Heart left ventricle (tissue), 16 donors: ENCODE results near the gene PDIA6. TPM values are rescaled to one million over a fixed set of nuclear protein-coding genes. Genes with fewer than 3 reads are reported as not detected.

Experiments used
- ATAC-seq, 4 donors: fragments of 200-7000 bp; cut with Tn5 transposase; one replicate each; pipeline ENCODE4 v1.9.1; 2020 to 2022; ENCODE audit warnings: moderate library complexity in 4 of 4, mild to moderate bottlenecking in 3 of 4, moderate number of reproducible peaks in 1 of 4
- DNase-seq, 5 donors: peaks; one replicate each; pipeline ENCODE4 v3.0.0-alpha.2; 2020
- H3K27ac ChIP-seq, 12 donors: fragments of 200-600 bp; sonication (generic) in 4 of 12; one replicate each; pipeline versions ENCODE4 v1.5.0 to v1.8.0; 2016 to 2022; ENCODE audit warnings: mild to moderate bottlenecking in 2 of 12
- H3K27me3 ChIP-seq, 9 donors: fragments of 200-600 bp; sonication (generic) in 2 of 9; one replicate each; pipeline versions ENCODE4 v1.5.1 to v1.8.0; 2016 to 2022; ENCODE audit warnings: mild to moderate bottlenecking in 3 of 9
- H3K36me3 ChIP-seq, 9 donors: fragments of 200-600 bp; sonication (generic) in 2 of 9; one replicate each; pipeline versions ENCODE4 v1.5.0 to v1.8.0; 2018 to 2022; ENCODE audit warnings: mild to moderate bottlenecking in 2 of 9
- H3K4me1 ChIP-seq, 12 donors: fragments of 200-600 bp; sonication (generic) in 4 of 12; one replicate each; pipeline versions ENCODE4 v1.5.0 to v1.8.0; 2016 to 2022; ENCODE audit warnings: mild to moderate bottlenecking in 3 of 12
- H3K4me3 ChIP-seq, 12 donors: fragments of 200-600 bp; sonication (generic) in 4 of 12; one replicate each; pipeline versions ENCODE4 v1.5.0 to v1.8.0; 2017 to 2022; ENCODE audit warnings: mild to moderate bottlenecking in 9 of 12, moderate library complexity in 4 of 12
- H3K9me3 ChIP-seq, 12 donors: fragments of 200-600 bp; sonication (generic) in 4 of 12; one replicate each; pipeline versions ENCODE4 v1.5.0 to v1.8.0; 2016 to 2022; ENCODE audit warnings: mild to moderate bottlenecking in 1 of 12
- POLR2A ChIP-seq, 2 donors: fragments of 450-650 bp; IDR thresholded peaks; one replicate each; pipeline ENCODE4 v1.6.1; 2017; ENCODE audit warnings: antibody characterized with exemption in 2 of 2, mild to moderate bottlenecking in 2 of 2, moderate library complexity in 2 of 2
- WGBS, 4 donors: extraction: QIAGEN DNeasy Blood & Tissue Kit in 2 of 4; methylation state at CpG; one replicate each; pipeline versions ENCODE4 v1.1.5 to v1.1.7; 2013 to 2018; 5-methylcytosine and 5-hydroxymethylcytosine counted together
- intact Hi-C, 10 donors: fragments of 100-400 bp; cut with DNase I; formaldehyde crosslinking; loops; one replicate each; pipeline versions ENCODE4 v1.11.1 to v1.14.2; 2022
- long read RNA-seq, 3 donors: library from polyadenylated mRNA; unstranded; transcript quantifications; one replicate each; pipeline ENCODE4 v2.0.0, GENCODE V29; 2020 to 2021
- polyA plus RNA-seq, 2 donors: library from polyadenylated mRNA; stranded (reverse); fragments of 200-250 nt; gene quantifications; one replicate each; pipeline ENCODE4 v1.2.3, GENCODE V29; 2013
- total RNA-seq, 9 donors: library from RNA; depleted of rRNA in 2 of 9; stranded (reverse); fragments of >200 nt in 2 of 9; fragmentation: NEBNext Ultra II Directional in 3 of 9; extraction: Animal tissue kit (Norgen Biotek cat#: 25700) in 3 of 9; gene quantifications; one replicate each; pipeline versions ENCODE4 v1.1.0 to v1.2.4, GENCODE V29; 2016 to 2023
- TF ChIP-seq, protein P1 (sequence below), 12 donors: fragments of 200-600 bp; sonication (generic) in 4 of 12; IDR thresholded peaks; one replicate each; pipeline versions ENCODE4 v1.5.0 to v1.8.0; 2018 to 2022; ENCODE audit warnings: antibody characterized with exemption in 12 of 12, mild to moderate bottlenecking in 5 of 12
- donor health status: ischemic (EF 13 %, LVEDD 7.1; RV severe dilation, severe dysfunction).
- donor health status: healthy with polysubstance abuse.
- donor health status: DM: no; HTN: yes; CAD: no.
- donor health status: DM: no; HTN: no; CAD: no.
- donor health status: ischemic (EF 25% LVEDD 6.9; RV normal size, moderate dysfunction).
- donor health status: ischemic (EF 25% LVEDD 5.7; RV mildly dilated, moderate dysfunction).
- donor health status: healthy.
- donor health status: DM: yes; HTN: yes; CAD: no.
- donor health status: ischemic (EF 35%, LVEDD 5.7; RV mildly dilated, moderate dysfunction).
- donor health status: nonischemic (EF 11% LVEDD 7.7; RV severe dilation, severe dysfunction).
- donor health status: DM: yes; HTN: yes; CAD: no.
- donor health status: PGD.
- donor health status: ischemic (EF 29% LVEDD 5.4; RV normal size, mild dysfunction).
- donor health status: nonischemic (EF 23%, LVEDD 6.1; RV moderate dilation, normal function).

PDIA6 gene
- total RNA-seq, result 100 to 1,000 TPM in 6 of 9 donors, 10 to 100 TPM in 3; 78.2 to 178 (median 110) TPM
- 100 to 1,000 TPM in 1 of 2 donors, 10 to 100 TPM in 1; 32.0 to 402 TPM for polyA plus RNA-seq
- long read RNA-seq, donor 1, transcript PDIA6-201 (13 exons, 2,338 nt), result major isoform, 454 of 484 reads
- long read RNA-seq, donor 1, partial matches to known transcripts, result 18 of 484 reads
- long read RNA-seq, donor 1, other reads (novel, unspliced or antisense), result 12 of 484 reads
- long read RNA-seq, donor 2, transcript PDIA6-201 (13 exons, 2,338 nt), result major isoform, 1,686 of 1,830 reads
- long read RNA-seq, donor 2, transcript PDIA6-207 (14 exons, 2,509 nt), result minor isoform, 5 of 1,830 reads
- long read RNA-seq, donor 2, partial matches to known transcripts, result 62 of 1,830 reads
- long read RNA-seq, donor 2, other reads (novel, unspliced or antisense), result 77 of 1,830 reads
- long read RNA-seq, donor 3, transcript PDIA6-201 (13 exons, 2,338 nt), result major isoform, 634 of 660 reads
- long read RNA-seq, donor 3, partial matches to known transcripts, result 14 of 660 reads
- long read RNA-seq, donor 3, other reads (novel, unspliced or antisense), result 11 of 660 reads

GRCh38 chr2:10812362-10813162 lies at the start of gene PDIA6:
Gene PDIA6 (minus strand): TSS chr2:10812785. CDS start chr2:10812696, 89 bp downstream.
- H3K4me3 ChIP-seq, result peak within 1 kb of the TSS; percentile 76 to 96 (median 92)
- H3K27ac ChIP-seq, result peak within 1 kb of the TSS; percentile 74 to 95 (median 92)
- ATAC-seq (peak; percentile 93 to 99 (median 98)), DNase-seq (peak; percentile 98 to 99 (median 98))
- no peaks in the 10 kb centered on the region for H3K9me3 ChIP-seq
- 0 to 1% (median 1%) methylated on average over 23 to 98 of the region's 98 CpGs; no CpG with 5 or more reads in 1 of the 4 donors for WGBS, 4 donors
- H3K27me3 ChIP-seq, result no peaks in the 10 kb centered on the region
- H3K4me1 ChIP-seq, result peaks cover 0 to 48% (median 30%) of the 10 kb centered on the region in 12 donors
- TF ChIP-seq POLR2A (IDR thresholded peaks at IDR 0.05), result peak in 1 of 2 donors; percentile 84
- TF ChIP-seq, protein P1, sequence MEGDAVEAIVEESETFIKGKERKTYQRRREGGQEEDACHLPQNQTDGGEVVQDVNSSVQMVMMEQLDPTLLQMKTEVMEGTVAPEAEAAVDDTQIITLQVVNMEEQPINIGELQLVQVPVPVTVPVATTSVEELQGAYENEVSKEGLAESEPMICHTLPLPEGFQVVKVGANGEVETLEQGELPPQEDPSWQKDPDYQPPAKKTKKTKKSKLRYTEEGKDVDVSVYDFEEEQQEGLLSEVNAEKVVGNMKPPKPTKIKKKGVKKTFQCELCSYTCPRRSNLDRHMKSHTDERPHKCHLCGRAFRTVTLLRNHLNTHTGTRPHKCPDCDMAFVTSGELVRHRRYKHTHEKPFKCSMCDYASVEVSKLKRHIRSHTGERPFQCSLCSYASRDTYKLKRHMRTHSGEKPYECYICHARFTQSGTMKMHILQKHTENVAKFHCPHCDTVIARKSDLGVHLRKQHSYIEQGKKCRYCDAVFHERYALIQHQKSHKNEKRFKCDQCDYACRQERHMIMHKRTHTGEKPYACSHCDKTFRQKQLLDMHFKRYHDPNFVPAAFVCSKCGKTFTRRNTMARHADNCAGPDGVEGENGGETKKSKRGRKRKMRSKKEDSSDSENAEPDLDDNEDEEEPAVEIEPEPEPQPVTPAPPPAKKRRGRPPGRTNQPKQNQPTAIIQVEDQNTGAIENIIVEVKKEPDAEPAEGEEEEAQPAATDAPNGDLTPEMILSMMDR (IDR thresholded peaks at IDR 0.05), result peak in 4 of 12 donors; percentile 11 to 28 (median 20)
- peaks cover 0 to 8% (median 0%) of the 10 kb centered on the region in 9 donors for H3K36me3 ChIP-seq
- intact Hi-C loops, result loop anchor here in 2 of 10 donors (10.0 kb wide), 2 partner anchors 98 to 652 kb away; partner anchors contain the start of gene E2F6 (in 2 of the 2)

GRCh38 chr2:10862330-10862729 lies 49.7 kb upstream of the PDIA6 start:
- Histone ChIP-seq H3K27me3 (peaks cover 0 to 15% (median 0%) of the 10 kb centered on the region in 9 donors), H3K9me3 (no peaks in the 10 kb centered on the region), H3K27ac (peak overlapping the region in 3 of 12 donors; percentile 9 to 78 (median 34)), H3K36me3 (no peaks in the 10 kb centered on the region), H3K4me3 (no peak overlapping the region), H3K4me1 (peaks cover 0 to 79% (median 30%) of the 10 kb centered on the region in 12 donors)
- no peak for TF ChIP-seq POLR2A (IDR thresholded peaks at IDR 0.05)
- TF ChIP-seq, protein P1 (IDR thresholded peaks at IDR 0.05), result no peak
- DNase-seq (no peak), ATAC-seq (peak in 3 of 4 donors; percentile 33 to 42 (median 35))
- WGBS, 4 donors, result 61 to 79% (median 74%) methylated on average over 6 to 10 of the region's 10 CpGs
- intact Hi-C loops, result no loop called here

- Histone ChIP-seq H3K36me3 (no peaks in the 10 kb centered on the region), H3K4me3 (no peak overlapping the region), H3K9me3 (no peaks in the 10 kb centered on the region), H3K27me3 (peaks cover 0 to 16% (median 0%) of the 10 kb centered on the region in 9 donors), H3K4me1 (peaks cover 0 to 78% (median 30%) of the 10 kb centered on the region in 12 donors), H3K27ac (no peak overlapping the region)
- intact Hi-C loops, result no loop called here
- 83 to 93% (median 85%) methylated on average over 5 of the region's 5 CpGs for WGBS, 4 donors
- DNase-seq (no peak), ATAC-seq (no peak)
- TF ChIP-seq, protein P1 (IDR thresholded peaks at IDR 0.05), result no peak
- TF ChIP-seq POLR2A (IDR thresholded peaks at IDR 0.05), result no peak
Observed at GRCh38 chr2:10861765-10862164, 49.2 kb upstream of the PDIA6 start.
